HCT116 (cell line): ENCODE measurements around the gene EPHA6. TPM values are rescaled to one million over a fixed set of nuclear protein-coding genes. Genes with fewer than 3 reads are reported as not detected.

Experiments used
- ATAC-seq: fragments of 200-7000 bp; cut with Tn5 transposase; 2 replicates; pipeline ENCODE4 v1.9.1; 2020; ENCODE audit warnings: mild to moderate bottlenecking, moderate library complexity
- BruUV-seq: library from RNA; stranded (reverse); fragments of 400-500 nt; replicated peaks from 2 replicates; lab custom pipeline; 2021; lab: Mats Ljungman, UMichigan
- CTCF ChIA-PET: fragments of 300-600 bp; sonication (Branson Sonifier 250); formaldehyde crosslinking; loops from one replicate; lab custom pipeline; 2021; ENCODE audit warnings: antibody characterized with exemption; lab: Charles Lee
- POLR2A ChIA-PET: fragments of 300-600, 350-600 bp; sonication (Branson Sonifier 250); formaldehyde crosslinking; loops from one replicate; lab custom pipeline; 2021; ENCODE audit warnings: antibody characterized with exemption; lab: Charles Lee
- RAD21 ChIA-PET, 2 experiments: fragments of 300-600 bp; sonication (Branson Sonifier 250); formaldehyde crosslinking; loops; one replicate each; lab custom pipeline; 2023; ENCODE audit warnings: low total read pairs in 2 of 2; ENCODE audit not compliant: uncharacterized antibody in 2 of 2, unreplicated experiment in 2 of 2, low non-redundant PET in 1 of 2; lab: Charles Lee
- DNase-seq: peaks from one replicate; pipeline ENCODE4 v3.0.0-alpha.2; 2010; ENCODE audit warnings: low read depth, low spot score
- H2AFZ ChIP-seq: fragments of 200-600 bp; shearing (Covaris generic), sonication (generic); 2 replicates; pipeline ENCODE4 v1.6.1; 2017; ENCODE audit warnings: low read depth, mixed run types, mixed read lengths, antibody characterized with exemption, low read length; ENCODE audit not compliant: poor library complexity, severe bottlenecking
- H3K27ac ChIP-seq: 2 replicates; pipeline ENCODE4 v1.5.1; 2012; ENCODE audit warnings: low read depth, low read length
- H3K27me3 ChIP-seq: fragments of 200-600 bp; sonication (generic); 2 replicates; pipeline ENCODE4 v1.6.1; 2016; ENCODE audit warnings: mixed run types, low read length, mixed read lengths; ENCODE audit not compliant: insufficient read depth
- H3K36me3 ChIP-seq, 2 experiments: fragments of 200-500 bp in 1 of 2; fragments of 200-600 bp in 1 of 2; sonication (Bioruptor generic) in 1 of 2; sonication (generic) in 1 of 2; 2 replicates each; pipeline versions ENCODE4 v1.5.1 to v1.6.1; 2014 to 2016; ENCODE audit warnings: low read length in 2 of 2, inconsistent platforms in 1 of 2, mixed read lengths in 1 of 2, mixed run types in 1 of 2; ENCODE audit not compliant: insufficient read depth in 2 of 2, control insufficient read depth in 1 of 2
- H3K4me1 ChIP-seq, 2 experiments: fragments of 200-600 bp in 1 of 2; sonication (generic) in 1 of 2; 2 replicates each; pipeline versions ENCODE4 v1.5.1 to v1.6.1; 2012 to 2017; ENCODE audit warnings: low read length in 2 of 2, inconsistent platforms in 1 of 2, mild to moderate bottlenecking in 1 of 2, mixed read lengths in 1 of 2, mixed run types in 1 of 2, moderate library complexity in 1 of 2; ENCODE audit not compliant: insufficient read depth in 2 of 2, control insufficient read depth in 1 of 2
- H3K4me2 ChIP-seq: fragments of 200-600 bp; sonication (generic); 2 replicates; pipeline ENCODE4 v1.6.1; 2017; ENCODE audit warnings: mixed run types, low read length, mixed read lengths
- H3K4me3 ChIP-seq, 2 experiments: fragments of 200-600 bp in 1 of 2; sonication (generic) in 1 of 2; replicated peaks in 1 of 2; 2 replicates each; pipeline ENCODE4 v1.5.1; 2011 to 2016; ENCODE audit warnings: low read length in 2 of 2, control low read depth in 1 of 2, low read depth in 1 of 2, mild to moderate bottlenecking in 1 of 2, mixed read lengths in 1 of 2, mixed run types in 1 of 2
- H3K79me2 ChIP-seq: fragments of 200-600 bp; sonication (generic); 2 replicates; pipeline ENCODE4 v1.6.1; 2017; ENCODE audit warnings: mild to moderate bottlenecking, mixed run types, low read length, moderate library complexity, mixed read lengths; ENCODE audit not compliant: insufficient read depth
- H3K9ac ChIP-seq: fragments of 200-600 bp; sonication (generic); 2 replicates; pipeline ENCODE4 v1.6.1; 2016; ENCODE audit warnings: low read length, mixed read lengths
- H3K9me2 ChIP-seq: fragments of 200-600 bp; sonication (generic), shearing (Covaris generic); 2 replicates; pipeline ENCODE4 v1.6.1; 2017; ENCODE audit warnings: mixed run types, mild to moderate bottlenecking, moderate library complexity; ENCODE audit not compliant: insufficient read depth
- H3K9me3 ChIP-seq, 2 experiments: fragments of 200-500 bp in 1 of 2; fragments of 200-600 bp in 1 of 2; sonication (Bioruptor generic) in 1 of 2; sonication (generic) in 1 of 2; 2 replicates each; pipeline ENCODE4 v1.6.1; 2014 to 2017; ENCODE audit warnings: low read length in 2 of 2, mixed read lengths in 2 of 2, inconsistent platforms in 1 of 2, low read depth in 1 of 2, mild to moderate bottlenecking in 1 of 2, mixed run types in 1 of 2, moderate library complexity in 1 of 2; ENCODE audit not compliant: control insufficient read depth in 1 of 2, insufficient read depth in 1 of 2
- H4K20me1 ChIP-seq: fragments of 200-600 bp; sonication (generic), shearing (Covaris generic); 2 replicates; pipeline ENCODE4 v1.6.1; 2017; ENCODE audit warnings: mixed run types, mild to moderate bottlenecking, moderate library complexity; ENCODE audit not compliant: insufficient read depth
- EZH2 ChIP-seq: fragments of 200-600 bp; sonication (generic); IDR thresholded peaks from 2 replicates; pipeline ENCODE4 v1.6.1; 2017; ENCODE audit warnings: antibody characterized with exemption, mixed run types
- POLR2AphosphoS5 ChIP-seq: IDR thresholded peaks from 2 replicates; pipeline ENCODE4 v1.6.1; 2011; ENCODE audit warnings: mild to moderate bottlenecking, low read depth, low read length, moderate library complexity
- SIN3A ChIP-seq: IDR thresholded peaks from 2 replicates; pipeline ENCODE4 v1.6.1; 2012; ENCODE audit warnings: low read depth
- SP1 ChIP-seq: IDR thresholded peaks from 2 replicates; pipeline ENCODE4 v1.6.1; 2012; ENCODE audit warnings: low read depth
- TCF7L2 ChIP-seq: IDR thresholded peaks from 2 replicates; pipeline ENCODE4 v1.7.0; 2011; ENCODE audit warnings: borderline replicate concordance, inconsistent platforms; ENCODE audit not compliant: insufficient read depth, insufficient read length; ENCODE audit errors: extremely low read depth
- YY1 ChIP-seq: IDR thresholded peaks from 2 replicates; pipeline ENCODE4 v1.6.1; 2011; ENCODE audit warnings: low read length, low read depth, moderate library complexity, mild to moderate bottlenecking; ENCODE audit not compliant: insufficient replicate concordance; ENCODE audit errors: extremely low read depth
- ZFX ChIP-seq: fragments of 450-650 bp; IDR thresholded peaks from 2 replicates; pipeline ENCODE4 v1.6.1; 2017
- intact Hi-C: fragments of 100-400 bp; cut with micrococcal nuclease; formaldehyde crosslinking; loops from 2 replicates; pipeline ENCODE4 v1.10.0; 2022
- total RNA-seq: library from RNA; stranded (reverse); gene quantifications from one replicate; pipeline ENCODE4 v1.2.1, GENCODE V29; 2021; ENCODE audit not compliant: unreplicated experiment
- TF ChIP-seq, protein P1 (sequence below): IDR thresholded peaks from 2 replicates; pipeline ENCODE4 v1.6.1; 2012
- TF ChIP-seq, protein P2 (sequence below): IDR thresholded peaks from 2 replicates; pipeline ENCODE4 v1.6.1; 2011; ENCODE audit warnings: mild to moderate bottlenecking, low read length, moderate library complexity; ENCODE audit not compliant: insufficient replicate concordance; ENCODE audit errors: extremely low read depth

Gene EPHA6
- total RNA-seq, 1 experiment from 2014 or later, result not detected

DNA sequence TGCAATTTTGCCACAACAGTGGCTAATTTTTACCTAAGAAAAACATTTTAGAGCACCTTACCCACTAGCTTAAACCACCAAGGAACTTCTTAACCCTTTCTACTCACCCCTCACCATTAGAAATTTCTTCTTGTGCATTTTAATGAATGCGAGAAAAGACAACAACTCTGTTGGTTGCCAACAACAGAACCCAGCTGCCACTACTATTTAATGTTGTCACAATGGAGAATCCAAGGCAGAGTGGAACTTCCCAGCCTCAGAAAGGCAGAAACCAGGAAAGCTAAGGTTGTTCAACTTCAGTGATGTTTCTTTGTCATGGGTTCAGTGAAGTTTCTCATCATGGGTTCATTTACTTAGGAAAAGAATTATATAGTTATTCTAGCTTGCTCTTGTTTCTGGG, 625.0 kb downstream of the EPHA6 start:
- Histone ChIP-seq H4K20me1 (no peaks in the 10 kb centered on the region), H3K4me3 (no peak overlapping the region), H2AFZ (no peak overlapping the region), H3K9me2 (no peaks in the 10 kb centered on the region), H3K27ac (no peak overlapping the region), H3K9ac (no peak overlapping the region), H3K4me2 (no peak overlapping the region), H3K36me3 (no peaks in the 10 kb centered on the region), H3K4me1 (no peaks in the 10 kb centered on the region), H3K9me3 (no peaks in the 10 kb centered on the region), H3K27me3 (no peaks in the 10 kb centered on the region), H3K79me2 (no peaks in the 10 kb centered on the region)
- no peak for DNase-seq
- intact Hi-C loops, result no loop called here
- ChIA-PET POLR2A (no interaction called here), RAD21 (no interaction called here), CTCF (no interaction called here)
- no peak for ATAC-seq
- TF ChIP-seq SIN3A (no peak), SP1 (no peak), YY1 (no peak), EZH2 (no peak), TCF7L2 (no peak), ZFX (no peak)
- TF ChIP-seq, protein P1, sequence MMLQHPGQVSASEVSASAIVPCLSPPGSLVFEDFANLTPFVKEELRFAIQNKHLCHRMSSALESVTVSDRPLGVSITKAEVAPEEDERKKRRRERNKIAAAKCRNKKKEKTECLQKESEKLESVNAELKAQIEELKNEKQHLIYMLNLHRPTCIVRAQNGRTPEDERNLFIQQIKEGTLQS, result no peak
- TF ChIP-seq, protein P2, sequence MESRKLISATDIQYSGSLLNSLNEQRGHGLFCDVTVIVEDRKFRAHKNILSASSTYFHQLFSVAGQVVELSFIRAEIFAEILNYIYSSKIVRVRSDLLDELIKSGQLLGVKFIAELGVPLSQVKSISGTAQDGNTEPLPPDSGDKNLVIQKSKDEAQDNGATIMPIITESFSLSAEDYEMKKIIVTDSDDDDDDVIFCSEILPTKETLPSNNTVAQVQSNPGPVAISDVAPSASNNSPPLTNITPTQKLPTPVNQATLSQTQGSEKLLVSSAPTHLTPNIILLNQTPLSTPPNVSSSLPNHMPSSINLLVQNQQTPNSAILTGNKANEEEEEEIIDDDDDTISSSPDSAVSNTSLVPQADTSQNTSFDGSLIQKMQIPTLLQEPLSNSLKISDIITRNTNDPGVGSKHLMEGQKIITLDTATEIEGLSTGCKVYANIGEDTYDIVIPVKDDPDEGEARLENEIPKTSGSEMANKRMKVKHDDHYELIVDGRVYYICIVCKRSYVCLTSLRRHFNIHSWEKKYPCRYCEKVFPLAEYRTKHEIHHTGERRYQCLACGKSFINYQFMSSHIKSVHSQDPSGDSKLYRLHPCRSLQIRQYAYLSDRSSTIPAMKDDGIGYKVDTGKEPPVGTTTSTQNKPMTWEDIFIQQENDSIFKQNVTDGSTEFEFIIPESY, result no peak
- BruUV-seq, result no TSS peak

DNA sequence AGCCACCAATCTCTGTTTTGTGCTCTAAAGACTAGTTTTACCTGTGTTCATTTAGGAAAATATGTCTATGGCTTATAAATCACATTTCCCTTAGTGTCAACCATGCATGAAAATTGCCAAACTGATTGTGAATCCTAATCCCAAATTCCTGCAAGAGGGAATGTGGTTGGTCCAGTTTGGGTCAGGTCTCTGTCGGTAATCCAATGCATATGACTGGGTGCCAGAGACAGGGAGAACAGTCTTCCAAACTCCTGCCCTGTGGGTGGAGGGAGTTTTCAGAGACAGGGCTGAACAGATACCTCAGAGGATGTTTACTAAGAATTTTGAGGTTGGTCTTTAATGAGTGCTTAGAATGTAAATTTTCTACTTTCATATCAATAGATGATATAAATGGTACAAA, 649.6 kb downstream of the EPHA6 start:
- POLR2A ChIA-PET, result no interaction called here
- RAD21 ChIA-PET, result no interaction called here
- intact Hi-C loops, result no loop called here

More for the DNA sequence above, 649.6 kb downstream of the EPHA6 start:
- no peaks in the 10 kb centered on the region for H4K20me1 ChIP-seq
- peaks cover 0 to 10% of the 10 kb centered on the region in 2 experiments; a peak in 1 of 4 replicates for H3K9me3 ChIP-seq
- H3K4me2 ChIP-seq, result no peak overlapping the region
- no peaks in the 10 kb centered on the region for H3K36me3 ChIP-seq
- ATAC-seq (no peak), DNase-seq (no peak)
- no peaks in the 10 kb centered on the region for H3K9me2 ChIP-seq
- H3K27me3 ChIP-seq, result no peaks in the 10 kb centered on the region
- H3K79me2 ChIP-seq, result no peaks in the 10 kb centered on the region
- no peak overlapping the region for H2AFZ ChIP-seq
- BruUV-seq, result no TSS peak
- H3K4me1 ChIP-seq, result no peaks in the 10 kb centered on the region
- CTCF ChIA-PET, result no interaction called here
- no peak for TF ChIP-seq SP1
- TF ChIP-seq POLR2AphosphoS5, result no peak
- TF ChIP-seq YY1, result no peak
- H3K4me3 ChIP-seq, result no peak overlapping the region
- no peak overlapping the region for H3K27ac ChIP-seq
- no peak overlapping the region for H3K9ac ChIP-seq
